HepG2 (cell line): ENCODE data around the gene VEGFC.

Experiments
- CHD4 ChIP-seq: fragments of 200-600 bp; sonication (generic); IDR thresholded peaks from 2 replicates; pipeline ENCODE4 v1.7.0; 2017; ENCODE audit warnings: mild to moderate bottlenecking, low read length, borderline replicate concordance
- DBP ChIP-seq: sonication (generic); formaldehyde crosslinking; IDR thresholded peaks from 2 replicates; pipeline ENCODE4 v1.4.0; 2020; ENCODE audit warnings: missing genetic modification reagents; ENCODE audit errors: not compliant biosample characterization
- EZH2 ChIP-seq: conservative IDR thresholded peaks from 2 replicates; pipeline ENCODE4 v1.6.1; 2012; ENCODE audit warnings: mild to moderate bottlenecking, low read depth, low read length, moderate library complexity
- MAFF ChIP-seq: IDR thresholded peaks from 2 replicates; pipeline ENCODE4 v1.6.1; 2011; ENCODE audit warnings: low read depth, low read length, improper control_type of control experiment
- MEF2D ChIP-seq: sonication (generic); formaldehyde crosslinking; IDR thresholded peaks from 2 replicates; pipeline ENCODE4 v1.5.1; 2020; ENCODE audit warnings: mild to moderate bottlenecking, missing genetic modification reagents
- MZF1 ChIP-seq: sonication (generic); formaldehyde crosslinking; IDR thresholded peaks from 2 replicates; pipeline ENCODE4 v1.8.1; 2023; ENCODE audit warnings: mild to moderate bottlenecking, missing genetic modification reagents, borderline replicate concordance
- POLR2A ChIP-seq, 2 experiments: IDR thresholded peaks; 2 replicates each; pipeline ENCODE4 v1.6.1; 2011; ENCODE audit warnings: low read depth in 2 of 2, low read length in 2 of 2, mild to moderate bottlenecking in 1 of 2, moderate library complexity in 1 of 2; ENCODE audit not compliant: insufficient read depth in 1 of 2
- SMARCC2 ChIP-seq: fragments of 450-650 bp; IDR thresholded peaks from 2 replicates; pipeline ENCODE4 v1.6.1; 2017; ENCODE audit warnings: antibody characterized with exemption, mild to moderate bottlenecking
- XBP1 ChIP-seq: sonication (generic); formaldehyde crosslinking; IDR thresholded peaks from 2 replicates; pipeline ENCODE4 v1.5.0; 2020; ENCODE audit warnings: missing genetic modification reagents
- ZC3H4 ChIP-seq: sonication (generic); formaldehyde crosslinking; IDR thresholded peaks from 2 replicates; pipeline ENCODE4 v1.4.0; 2020; ENCODE audit warnings: missing genetic modification reagents, borderline replicate concordance
- ZNF577 ChIP-seq: sonication (generic); formaldehyde crosslinking; IDR thresholded peaks from 2 replicates; pipeline ENCODE4 v1.4.0; 2020; ENCODE audit warnings: mild to moderate bottlenecking, low read depth, missing genetic modification reagents, borderline replicate concordance

DNA sequence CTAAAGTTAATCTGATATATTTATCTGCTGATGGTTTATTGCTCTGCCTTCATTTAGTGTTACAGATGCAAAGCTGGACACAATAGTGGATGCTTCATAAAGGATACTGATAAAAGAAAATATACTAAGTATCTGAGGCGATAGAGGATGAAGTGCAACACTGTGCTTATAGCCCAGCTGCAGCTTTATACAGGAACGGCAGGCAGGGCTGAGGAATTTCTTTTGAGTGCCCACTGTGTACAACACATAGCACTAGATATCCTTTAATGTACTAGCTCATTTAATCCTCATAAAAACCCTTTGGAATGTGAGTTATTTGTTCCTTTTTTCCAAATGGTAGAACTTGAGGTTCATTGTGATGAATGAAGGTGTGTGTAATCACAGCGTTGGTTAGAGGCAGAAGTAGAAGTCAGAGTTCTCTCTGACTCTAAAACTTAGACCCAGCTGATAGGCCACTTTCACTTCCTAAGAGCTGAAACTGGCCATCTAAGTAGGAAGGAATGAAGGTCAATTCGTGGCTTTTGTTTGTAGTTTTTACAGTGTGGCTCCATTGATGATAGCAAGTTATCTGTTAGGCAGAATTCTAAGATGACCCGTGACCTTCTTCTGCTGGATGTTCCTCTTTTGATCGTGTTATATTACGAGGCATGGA is 138.0 kb downstream of the VEGFC start:
- TF ChIP-seq XBP1 (CRISPR knock-in tag), result no peak
- no peak for TF ChIP-seq POLR2A (IDR thresholded peaks at IDR 0.05; ENCODE audit: insufficient read depth in 1 of 2, low read depth in 2 of 2, low read length in 2 of 2)
- no peak for TF ChIP-seq MEF2D (CRISPR knock-in tag)
- no peak for TF ChIP-seq DBP (CRISPR knock-in tag)
- TF ChIP-seq SMARCC2, result no peak
- no peak for TF ChIP-seq ZC3H4
- no peak for TF ChIP-seq ZNF577 (CRISPR knock-in tag)
- TF ChIP-seq CHD4, result no peak
- TF ChIP-seq EZH2, result no peak
- TF ChIP-seq MAFF, result no peak
- no peak for TF ChIP-seq MZF1
